Transverse colon (tissue), 4 donors: ENCODE results near the gene TMEM150C. TPM values are rescaled to one million over a fixed set of nuclear protein-coding genes. Genes with fewer than 3 reads are reported as not detected.

Experiments
- DNase-seq: peaks from one replicate; pipeline ENCODE4 v3.0.0-alpha.2; 2019
- H3K27ac ChIP-seq, 4 donors: fragments of 200-600 bp; sonication (generic); 2 replicates each; pipeline ENCODE4 v1.5.1; 2016 to 2018; ENCODE audit warnings: inconsistent platforms in 4 of 4
- H3K27me3 ChIP-seq: fragments of 200-600 bp; sonication (generic); 2 replicates; pipeline ENCODE4 v1.5.1; 2017; ENCODE audit warnings: inconsistent platforms
- H3K36me3 ChIP-seq, 4 donors: fragments of 200-600 bp; sonication (generic); 2 replicates each; pipeline ENCODE4 v1.5.1; 2017 to 2019; ENCODE audit warnings: inconsistent platforms in 4 of 4
- H3K4me1 ChIP-seq, 4 donors: fragments of 200-600 bp; sonication (generic); 2 replicates each; pipeline ENCODE4 v1.5.1; 2017 to 2020; ENCODE audit warnings: inconsistent platforms in 4 of 4
- H3K4me3 ChIP-seq, 4 donors: fragments of 200-600 bp; sonication (generic); 1 replicate in 1 of 4; 2 replicates in 3 of 4; pipeline versions ENCODE4 v1.5.1 to v1.6.1; 2017 to 2019; ENCODE audit warnings: inconsistent platforms in 4 of 4
- H3K9me3 ChIP-seq, 2 donors: fragments of 200-600 bp; sonication (generic); 2 replicates each; pipeline ENCODE4 v1.5.1; 2017 to 2019; ENCODE audit warnings: inconsistent platforms in 2 of 2
- EP300 ChIP-seq: sonication (generic); formaldehyde crosslinking; IDR thresholded peaks from one replicate; pipeline ENCODE4 v1.6.1; 2017; ENCODE audit warnings: antibody characterized with exemption, low read depth
- POLR2A ChIP-seq: fragments of 450-650 bp; IDR thresholded peaks from one replicate; pipeline ENCODE4 v1.6.1; 2016; ENCODE audit warnings: antibody characterized with exemption, mild to moderate bottlenecking, moderate library complexity
- POLR2AphosphoS5 ChIP-seq, 3 donors: sonication (generic); formaldehyde crosslinking; IDR thresholded peaks; one replicate each; pipeline ENCODE4 v1.6.1; 2016; ENCODE audit warnings: antibody characterized with exemption in 3 of 3
- WGBS, 2 donors: methylation state at CpG; one replicate each; pipeline ENCODE4 v1.1.5; 2018; ENCODE audit warnings: low coverage in 1 of 2; 5-methylcytosine and 5-hydroxymethylcytosine counted together
- in situ Hi-C, 4 donors: fragments of 200-750 bp; cut with MboI; loops; one replicate each; pipeline versions ENCODE4 v1.15.0 to v1.15.1; 2017; ENCODE audit warnings: low sequenced_read_pairs in 3 of 4, low pct_ligation_motif_present in 1 of 4, low pct_unique_long_range_greater_than_20kb in 1 of 4
- intact Hi-C: fragments of 100-400 bp; cut with DNase I; formaldehyde crosslinking; loops from one replicate; pipeline ENCODE4 v1.15.1; 2023; ENCODE audit warnings: low total_unique reads
- total RNA-seq, 4 donors: library from RNA; depleted of rRNA; stranded (reverse); fragments of >200 nt; gene quantifications; one replicate each; pipeline ENCODE4 v1.1.0, GENCODE V29; 2016
- TF ChIP-seq, protein P1 (sequence below), 5 experiments: fragments of 200-600 bp in 3 of 5; fragments of 450-650 bp in 2 of 5; sonication (generic) in 3 of 5; IDR thresholded peaks; 1 replicate in 2 of 5; 2 replicates in 3 of 5; pipeline ENCODE4 v1.5.1; 2016 to 2017; ENCODE audit warnings: antibody characterized with exemption in 5 of 5, inconsistent platforms in 3 of 5, mild to moderate bottlenecking in 2 of 5, moderate library complexity in 1 of 5

Gene TMEM150C
- 1 to 10 TPM in 2 of 4 donors, under 1 TPM in 1, not detected in 1; 0.37 to 6.6 (median 5.9) TPM for total RNA-seq

DNA sequence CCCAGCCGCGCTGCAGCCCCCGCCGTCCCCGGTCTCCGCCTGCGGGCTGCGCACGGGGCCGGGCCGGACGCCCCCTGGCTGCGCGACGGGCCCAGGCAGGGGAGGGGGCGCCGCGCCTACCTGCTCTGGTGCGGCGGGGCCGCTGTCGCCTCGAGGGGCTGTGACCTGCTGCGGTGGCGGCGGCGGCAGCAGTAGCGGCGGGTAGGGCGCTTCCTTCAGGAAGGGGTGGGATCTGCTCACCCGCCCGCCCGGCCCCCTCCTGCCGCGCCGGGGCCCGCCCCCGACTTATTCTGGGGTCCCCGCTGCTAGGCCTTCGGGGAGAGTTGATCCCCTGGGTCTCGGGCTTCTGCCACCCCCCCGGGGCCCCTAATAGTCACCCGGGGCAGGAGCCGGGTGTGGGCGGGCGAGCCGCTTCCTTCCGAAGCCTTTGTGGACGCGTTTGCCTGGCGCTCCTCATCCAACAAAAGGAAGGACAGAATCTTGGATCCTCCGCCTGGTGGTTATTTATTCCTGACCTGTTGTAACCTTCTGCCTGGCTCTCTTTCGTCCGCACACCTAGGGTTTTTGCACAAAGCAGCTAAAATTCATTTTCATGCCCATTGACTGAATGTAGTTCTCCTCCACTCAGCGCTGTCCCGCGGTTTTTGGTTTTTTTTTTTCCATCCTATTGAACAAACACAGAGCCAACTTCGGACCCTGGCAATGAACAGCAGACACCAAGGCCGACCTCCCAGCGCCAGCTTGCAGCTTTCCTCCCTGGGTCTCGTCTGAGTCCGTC lies at the start of gene TMEM150C:
TMEM150C (minus strand) TSS at position 203 of the 778 bp plus-strand sequence. CDS start 57,331 bp downstream, outside the sequence.
- TF ChIP-seq POLR2A (no peak), EP300 (no peak)
- TF ChIP-seq, protein P1, sequence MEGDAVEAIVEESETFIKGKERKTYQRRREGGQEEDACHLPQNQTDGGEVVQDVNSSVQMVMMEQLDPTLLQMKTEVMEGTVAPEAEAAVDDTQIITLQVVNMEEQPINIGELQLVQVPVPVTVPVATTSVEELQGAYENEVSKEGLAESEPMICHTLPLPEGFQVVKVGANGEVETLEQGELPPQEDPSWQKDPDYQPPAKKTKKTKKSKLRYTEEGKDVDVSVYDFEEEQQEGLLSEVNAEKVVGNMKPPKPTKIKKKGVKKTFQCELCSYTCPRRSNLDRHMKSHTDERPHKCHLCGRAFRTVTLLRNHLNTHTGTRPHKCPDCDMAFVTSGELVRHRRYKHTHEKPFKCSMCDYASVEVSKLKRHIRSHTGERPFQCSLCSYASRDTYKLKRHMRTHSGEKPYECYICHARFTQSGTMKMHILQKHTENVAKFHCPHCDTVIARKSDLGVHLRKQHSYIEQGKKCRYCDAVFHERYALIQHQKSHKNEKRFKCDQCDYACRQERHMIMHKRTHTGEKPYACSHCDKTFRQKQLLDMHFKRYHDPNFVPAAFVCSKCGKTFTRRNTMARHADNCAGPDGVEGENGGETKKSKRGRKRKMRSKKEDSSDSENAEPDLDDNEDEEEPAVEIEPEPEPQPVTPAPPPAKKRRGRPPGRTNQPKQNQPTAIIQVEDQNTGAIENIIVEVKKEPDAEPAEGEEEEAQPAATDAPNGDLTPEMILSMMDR (IDR thresholded peaks at IDR 0.05), result peak in 1 of 5 experiments; percentile 11
- peak; percentile 22 for DNase-seq
- peak within 1 kb of the TSS in 3 of 4 donors; percentile 18 to 61 (median 60) for H3K27ac ChIP-seq

DNA sequence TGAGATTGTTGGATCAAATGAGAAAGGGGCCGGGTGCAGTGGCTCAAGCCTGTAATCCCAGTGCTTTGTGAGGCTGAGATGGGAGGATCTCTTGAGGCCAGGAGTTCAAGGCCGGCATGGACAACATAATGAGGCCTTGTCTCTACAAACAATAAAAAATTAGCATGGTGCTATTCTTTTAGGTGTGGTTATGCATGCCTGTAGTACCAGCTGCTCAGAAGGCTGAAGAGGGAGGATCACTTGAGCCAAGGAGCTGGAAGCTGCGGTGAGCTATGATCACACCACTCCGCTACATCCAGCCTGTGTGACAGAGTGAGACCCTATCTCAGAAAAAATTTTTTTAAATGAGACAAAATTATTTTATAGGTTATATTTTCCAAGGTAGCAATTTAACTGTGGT lies 49.7 kb upstream of the TMEM150C start:
- no peak for DNase-seq
- intact Hi-C loops, result no loop called here
- no peak overlapping the region for H3K4me3 ChIP-seq
- H3K4me1 ChIP-seq, result no peaks in the 10 kb centered on the region
- in situ Hi-C loops, result no loop called here
- TF ChIP-seq POLR2AphosphoS5 (IDR thresholded peaks at IDR 0.05) (no peak), POLR2A (no peak), EP300 (no peak)
- TF ChIP-seq, protein P1 (IDR thresholded peaks at IDR 0.05), result no peak
- no peaks in the 10 kb centered on the region for H3K36me3 ChIP-seq
- H3K27ac ChIP-seq, result no peak overlapping the region
- 53 to 68% methylated on average over 4 of the region's 4 CpGs for WGBS, 2 donors
- H3K9me3 ChIP-seq, result no peaks in the 10 kb centered on the region
- no peaks in the 10 kb centered on the region for H3K27me3 ChIP-seq

More for the DNA sequence above, at the start of gene TMEM150C:
- Histone ChIP-seq H3K36me3 (no peaks in the 10 kb centered on the region), H3K9me3 (no peaks in the 10 kb centered on the region), H3K4me3 (peak within 1 kb of the TSS; percentile 55 to 87 (median 68)), H3K27me3 (peaks cover 18% of the 10 kb centered on the region), H3K4me1 (peaks cover 0 to 14% (median 7%) of the 10 kb centered on the region in 4 donors)
- in situ Hi-C loops, result no loop called here
- 11 to 12% methylated on average over 10 to 30 of the region's 62 CpGs for WGBS, 2 donors
- intact Hi-C loops, result no loop called here

DNA sequence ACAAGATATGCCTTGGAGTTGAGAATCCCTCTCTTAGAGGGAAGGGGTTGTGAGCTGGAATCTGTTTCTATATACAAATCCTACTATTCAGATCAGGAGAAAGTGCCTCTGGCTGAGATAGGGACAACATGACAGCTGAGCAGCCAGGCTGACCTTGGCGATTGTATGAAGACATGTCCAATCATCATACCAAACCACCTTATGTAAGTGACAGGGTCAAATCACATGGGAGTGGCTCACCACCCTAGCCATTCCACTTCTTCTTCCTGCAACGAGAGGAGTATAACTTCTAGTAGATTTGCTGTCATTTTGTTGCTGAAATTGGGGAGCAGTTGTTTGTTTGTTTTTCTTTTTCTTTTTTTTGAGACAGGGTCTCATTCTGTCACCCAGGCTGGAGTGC lies 48.3 kb upstream of the TMEM150C start:
- Histone ChIP-seq H3K27me3 (no peaks in the 10 kb centered on the region), H3K27ac (no peak overlapping the region), H3K36me3 (no peaks in the 10 kb centered on the region), H3K4me3 (no peak overlapping the region), H3K4me1 (no peaks in the 10 kb centered on the region), H3K9me3 (no peaks in the 10 kb centered on the region)
- intact Hi-C loops (no loop called here), in situ Hi-C loops (no loop called here)
- 67 to 79% methylated on average over 1 to 2 of the region's 2 CpGs for WGBS, 2 donors
- no peak for DNase-seq
- no peak for TF ChIP-seq POLR2A
- TF ChIP-seq, protein P1 (IDR thresholded peaks at IDR 0.05), result no peak
- no peak for TF ChIP-seq POLR2AphosphoS5 (IDR thresholded peaks at IDR 0.05)
- TF ChIP-seq EP300, result no peak

DNA sequence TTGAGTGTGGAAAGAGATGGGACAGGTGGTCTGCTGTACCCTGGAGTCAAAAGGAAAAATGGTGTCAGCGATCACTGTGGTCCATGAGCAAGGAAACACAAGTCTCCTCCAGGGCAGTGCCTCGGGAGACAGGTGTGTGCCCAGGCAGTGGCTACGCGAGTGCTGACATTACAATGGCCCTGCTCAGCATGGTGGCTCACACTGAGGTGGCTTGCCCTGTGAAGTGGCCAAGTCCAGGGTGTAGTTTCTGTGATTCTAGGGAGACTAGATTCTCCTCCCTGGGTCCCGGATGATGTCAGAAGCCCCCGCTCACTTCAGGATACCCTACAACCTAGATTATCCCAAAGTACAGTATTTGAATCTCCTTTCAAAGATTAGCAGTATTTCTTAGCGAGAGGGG lies 44.8 kb upstream of the TMEM150C start:
- no peaks in the 10 kb centered on the region for H3K9me3 ChIP-seq
- no peak for DNase-seq
- H3K4me1 ChIP-seq, result no peaks in the 10 kb centered on the region
- 80 to 93% methylated on average over 4 to 7 of the region's 7 CpGs for WGBS, 2 donors
- in situ Hi-C loops, result no loop called here
- no peak overlapping the region for H3K4me3 ChIP-seq
- TF ChIP-seq POLR2A (no peak), EP300 (no peak), POLR2AphosphoS5 (IDR thresholded peaks at IDR 0.05) (no peak)
- TF ChIP-seq, protein P1 (IDR thresholded peaks at IDR 0.05), result no peak
- H3K27me3 ChIP-seq, result no peaks in the 10 kb centered on the region
- no peak overlapping the region for H3K27ac ChIP-seq
- H3K36me3 ChIP-seq, result no peaks in the 10 kb centered on the region
- intact Hi-C loops, result no loop called here
